Parathyroid adenoma (tissue), 2 donors: ENCODE measurements around the gene APOA1.

ENCODE experiments used
- H2AFZ ChIP-seq: fragments of 300-600 bp; sonication (generic); one replicate; pipeline ENCODE4 v1.7.0; 2017; ENCODE audit warnings: antibody characterized with exemption, mild to moderate bottlenecking
- H3K27ac ChIP-seq: fragments of 300-600 bp; sonication (generic); one replicate; pipeline ENCODE4 v1.7.0; 2017
- H3K27me3 ChIP-seq: fragments of 300-600 bp; sonication (generic); one replicate; pipeline ENCODE4 v1.7.0; 2017; ENCODE audit warnings: low read length; ENCODE audit not compliant: control insufficient read depth, insufficient read depth
- H3K36me3 ChIP-seq: fragments of 300-600 bp; sonication (generic); one replicate; pipeline ENCODE4 v1.7.0; 2017; ENCODE audit warnings: low read length; ENCODE audit not compliant: control insufficient read depth, insufficient read depth
- H3K4me1 ChIP-seq: fragments of 300-600 bp; sonication (generic); one replicate; pipeline ENCODE4 v1.7.0; 2017; ENCODE audit warnings: control low read depth
- H3K4me2 ChIP-seq: fragments of 300-600 bp; sonication (generic); one replicate; pipeline ENCODE4 v1.7.0; 2017; ENCODE audit warnings: low read length
- H3K4me3 ChIP-seq: fragments of 300-600 bp; sonication (generic); one replicate; pipeline ENCODE4 v1.7.0; 2017; ENCODE audit warnings: low read depth, low read length
- H3K79me2 ChIP-seq: fragments of 300-600 bp; sonication (generic); one replicate; pipeline ENCODE4 v1.7.0; 2017; ENCODE audit warnings: control low read depth
- H3K9ac ChIP-seq: fragments of 300-600 bp; sonication (generic); one replicate; pipeline ENCODE4 v1.7.0; 2017; ENCODE audit warnings: mild to moderate bottlenecking
- H3K9me3 ChIP-seq: fragments of 300-600 bp; sonication (generic); one replicate; pipeline ENCODE4 v1.7.0; 2017; ENCODE audit warnings: low read length; ENCODE audit not compliant: control insufficient read depth
- TF ChIP-seq, protein P1 (sequence below): fragments of 300-600 bp; sonication (generic); IDR thresholded peaks from one replicate; pipeline ENCODE4 v1.7.0; 2017; ENCODE audit warnings: antibody characterized with exemption, mild to moderate bottlenecking
- donor health status: primary hyperparathyroidism.

APOA1 gene

DNA sequence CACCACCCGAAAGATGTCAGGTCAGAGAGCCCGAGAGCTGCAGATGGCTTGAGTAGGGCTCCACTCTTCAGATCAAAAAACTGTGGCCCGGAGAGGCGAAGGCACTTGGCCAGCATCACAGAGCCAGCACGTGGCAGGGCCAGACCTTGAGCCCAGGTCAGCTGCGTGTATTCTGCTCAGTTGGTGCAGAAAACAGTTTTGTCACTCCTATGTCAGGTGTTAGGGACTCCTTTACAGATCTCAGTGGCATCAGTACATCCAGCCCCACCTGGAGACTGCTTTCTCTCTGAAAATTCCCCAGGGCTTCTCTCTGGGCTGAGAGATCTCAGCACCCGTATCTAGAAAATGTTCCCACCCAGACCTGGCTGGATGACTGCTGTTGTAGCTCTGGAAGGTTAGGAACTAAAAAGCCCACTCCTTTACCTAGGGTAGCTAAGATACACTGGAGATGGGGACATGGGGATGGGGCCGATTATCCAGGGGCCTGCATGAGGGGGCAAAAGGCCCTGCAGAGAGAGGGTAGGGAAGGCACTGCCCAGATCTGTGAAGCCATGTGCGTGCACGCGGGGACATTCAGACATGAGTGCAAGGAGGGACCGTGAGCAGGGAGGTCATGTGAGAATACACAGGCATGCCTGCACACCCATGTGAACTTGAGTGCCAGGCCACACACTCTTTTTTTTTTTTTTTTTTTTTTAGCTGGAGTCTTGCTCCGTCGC, 3.4 kb downstream of the APOA1 start:
- Histone ChIP-seq H3K27me3 (no peaks in the 10 kb centered on the region), H2AFZ (no peak overlapping the region), H3K4me1 (no peaks in the 10 kb centered on the region), H3K4me3 (no peak overlapping the region), H3K9ac (no peak overlapping the region), H3K4me2 (no peak overlapping the region), H3K79me2 (no peaks in the 10 kb centered on the region), H3K9me3 (no peaks in the 10 kb centered on the region), H3K36me3 (no peaks in the 10 kb centered on the region), H3K27ac (no peak overlapping the region)
- TF ChIP-seq, protein P1, sequence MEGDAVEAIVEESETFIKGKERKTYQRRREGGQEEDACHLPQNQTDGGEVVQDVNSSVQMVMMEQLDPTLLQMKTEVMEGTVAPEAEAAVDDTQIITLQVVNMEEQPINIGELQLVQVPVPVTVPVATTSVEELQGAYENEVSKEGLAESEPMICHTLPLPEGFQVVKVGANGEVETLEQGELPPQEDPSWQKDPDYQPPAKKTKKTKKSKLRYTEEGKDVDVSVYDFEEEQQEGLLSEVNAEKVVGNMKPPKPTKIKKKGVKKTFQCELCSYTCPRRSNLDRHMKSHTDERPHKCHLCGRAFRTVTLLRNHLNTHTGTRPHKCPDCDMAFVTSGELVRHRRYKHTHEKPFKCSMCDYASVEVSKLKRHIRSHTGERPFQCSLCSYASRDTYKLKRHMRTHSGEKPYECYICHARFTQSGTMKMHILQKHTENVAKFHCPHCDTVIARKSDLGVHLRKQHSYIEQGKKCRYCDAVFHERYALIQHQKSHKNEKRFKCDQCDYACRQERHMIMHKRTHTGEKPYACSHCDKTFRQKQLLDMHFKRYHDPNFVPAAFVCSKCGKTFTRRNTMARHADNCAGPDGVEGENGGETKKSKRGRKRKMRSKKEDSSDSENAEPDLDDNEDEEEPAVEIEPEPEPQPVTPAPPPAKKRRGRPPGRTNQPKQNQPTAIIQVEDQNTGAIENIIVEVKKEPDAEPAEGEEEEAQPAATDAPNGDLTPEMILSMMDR = no peak

DNA sequence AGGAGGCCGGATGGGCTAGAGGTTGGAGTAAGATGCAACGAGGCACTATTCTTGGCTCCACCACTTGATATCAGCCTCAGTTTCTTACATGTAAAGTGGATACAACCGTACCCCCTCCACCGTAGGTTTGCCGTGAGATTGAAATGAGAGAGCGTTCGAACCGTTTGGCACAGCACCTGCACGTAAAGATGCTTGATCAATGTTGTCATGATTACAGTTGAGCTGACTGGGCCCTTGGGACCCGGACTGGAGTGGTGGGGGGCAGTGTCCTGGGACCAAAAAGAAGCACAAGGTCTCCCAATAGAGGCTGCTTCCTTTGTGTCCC, 4.0 kb downstream of the APOA1 start:
- Histone ChIP-seq H3K36me3 (no peaks in the 10 kb centered on the region), H3K4me3 (no peak overlapping the region), H3K27ac (no peak overlapping the region), H3K4me1 (no peaks in the 10 kb centered on the region), H3K79me2 (no peaks in the 10 kb centered on the region), H2AFZ (no peak overlapping the region), H3K4me2 (no peak overlapping the region), H3K9ac (no peak overlapping the region), H3K27me3 (no peaks in the 10 kb centered on the region), H3K9me3 (no peaks in the 10 kb centered on the region)
- TF ChIP-seq, protein P1 = no peak

DNA sequence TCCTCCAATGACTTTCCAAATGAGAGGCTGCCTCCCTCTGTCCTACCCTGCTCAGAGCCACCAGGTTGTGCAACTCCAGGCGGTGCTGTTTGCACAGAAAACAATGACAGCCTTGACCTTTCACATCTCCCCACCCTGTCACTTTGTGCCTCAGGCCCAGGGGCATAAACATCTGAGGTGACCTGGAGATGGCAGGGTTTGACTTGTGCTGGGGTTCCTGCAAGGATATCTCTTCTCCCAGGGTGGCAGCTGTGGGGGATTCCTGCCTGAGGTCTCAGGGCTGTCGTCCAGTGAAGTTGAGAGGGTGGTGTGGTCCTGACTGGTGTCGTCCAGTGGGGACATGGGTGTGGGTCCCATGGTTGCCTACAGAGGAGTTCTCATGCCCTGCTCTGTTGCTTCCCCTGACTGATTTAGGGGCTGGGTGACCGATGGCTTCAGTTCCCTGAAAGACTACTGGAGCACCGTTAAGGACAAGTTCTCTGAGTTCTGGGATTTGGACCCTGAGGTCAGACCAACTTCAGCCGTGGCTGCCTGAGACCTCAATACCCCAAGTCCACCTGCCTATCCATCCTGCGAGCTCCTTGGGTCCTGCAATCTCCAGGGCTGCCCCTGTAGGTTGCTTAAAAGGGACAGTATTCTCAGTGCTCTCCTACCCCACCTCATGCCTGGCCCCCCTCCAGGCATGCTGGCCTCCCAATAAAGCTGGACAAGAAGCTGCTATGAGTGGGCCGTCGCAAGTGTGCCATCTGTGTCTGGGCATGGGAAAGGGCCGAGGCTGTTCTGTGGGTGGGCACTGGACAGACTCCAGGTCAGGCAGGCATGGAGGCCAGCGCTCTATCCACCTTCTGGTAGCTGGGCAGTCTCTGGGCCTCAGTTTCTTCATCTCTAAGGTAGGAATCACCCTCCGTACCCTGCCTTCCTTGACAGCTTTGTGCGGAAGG, 4.8 kb downstream of the APOA1 start:
- Histone ChIP-seq H2AFZ (no peak overlapping the region), H3K4me1 (no peaks in the 10 kb centered on the region), H3K79me2 (no peaks in the 10 kb centered on the region), H3K4me3 (no peak overlapping the region), H3K4me2 (no peak overlapping the region), H3K27ac (no peak overlapping the region), H3K9ac (no peak overlapping the region), H3K9me3 (no peaks in the 10 kb centered on the region), H3K36me3 (no peaks in the 10 kb centered on the region), H3K27me3 (no peaks in the 10 kb centered on the region)
- TF ChIP-seq, protein P1 = no peak

DNA sequence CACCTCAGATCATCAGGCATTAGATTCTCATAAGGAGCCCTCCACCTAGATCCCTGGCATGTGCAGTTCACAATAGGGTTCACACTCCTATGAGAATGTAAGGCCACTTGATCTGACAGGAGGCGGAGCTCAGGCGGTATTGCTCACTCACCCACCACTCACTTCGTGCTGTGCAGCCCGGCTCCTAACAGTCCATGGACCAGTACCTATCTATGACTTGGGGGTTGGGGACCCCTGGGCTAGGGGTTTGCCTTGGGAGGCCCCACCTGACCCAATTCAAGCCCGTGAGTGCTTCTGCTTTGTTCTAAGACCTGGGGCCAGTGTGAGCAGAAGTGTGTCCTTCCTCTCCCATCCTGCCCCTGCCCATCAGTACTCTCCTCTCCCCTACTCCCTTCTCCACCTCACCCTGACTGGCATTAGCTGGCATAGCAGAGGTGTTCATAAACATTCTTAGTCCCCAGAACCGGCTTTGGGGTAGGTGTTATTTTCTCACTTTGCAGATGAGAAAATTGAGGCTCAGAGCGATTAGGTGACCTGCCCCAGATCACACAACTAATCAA, 5.6 kb downstream of the APOA1 start:
- Histone ChIP-seq H3K9me3 (no peaks in the 10 kb centered on the region), H3K36me3 (no peaks in the 10 kb centered on the region), H2AFZ (no peak overlapping the region), H3K27ac (no peak overlapping the region), H3K4me1 (no peaks in the 10 kb centered on the region), H3K4me2 (no peak overlapping the region), H3K9ac (no peak overlapping the region), H3K79me2 (no peaks in the 10 kb centered on the region), H3K27me3 (no peaks in the 10 kb centered on the region), H3K4me3 (no peak overlapping the region)
- TF ChIP-seq, protein P1 = no peak
